GM23248 (cell line): Measurements from ENCODE around the gene RASSF5. TPM values are rescaled to one million over a fixed set of nuclear protein-coding genes. Genes with fewer than 3 reads are reported as not detected.
A peak's percentile ranks its signal among the peaks of the same experiment; 100 is the strongest.

Experiments used
- DNase-seq: peaks from one replicate; pipeline ENCODE4 v3.0.0-alpha.2; 2015
- H2AFZ ChIP-seq: fragments of 200-600 bp; sonication (generic); 2 replicates; pipeline ENCODE4 v1.6.1; 2016; ENCODE audit warnings: antibody characterized with exemption
- H3F3A ChIP-seq: fragments of 200-600 bp; sonication (generic); 2 replicates; pipeline ENCODE4 v1.6.1; 2016; ENCODE audit warnings: mild to moderate bottlenecking, antibody characterized with exemption, mixed run types; ENCODE audit not compliant: insufficient read depth
- H3K27ac ChIP-seq: fragments of 200-600 bp; sonication (generic); 2 replicates; pipeline ENCODE4 v1.5.1; 2016; ENCODE audit warnings: mild to moderate bottlenecking
- H3K27me3 ChIP-seq: fragments of 200-600 bp; sonication (generic); replicated peaks from 2 replicates; pipeline ENCODE4 v1.6.1; 2016; ENCODE audit warnings: mild to moderate bottlenecking; ENCODE audit not compliant: insufficient read depth
- H3K36me3 ChIP-seq: fragments of 200-600 bp; sonication (generic); 2 replicates; pipeline ENCODE4 v1.6.1; 2016; ENCODE audit warnings: low read depth, mild to moderate bottlenecking
- H3K4me1 ChIP-seq: fragments of 200-600 bp; sonication (generic); 2 replicates; pipeline ENCODE4 v1.6.1; 2016; ENCODE audit warnings: mild to moderate bottlenecking; ENCODE audit not compliant: insufficient read depth
- H3K4me2 ChIP-seq: fragments of 200-600 bp; sonication (generic); one replicate; pipeline ENCODE4 v1.6.1; 2016; ENCODE audit warnings: mild to moderate bottlenecking; ENCODE audit not compliant: unreplicated experiment
- H3K4me3 ChIP-seq: fragments of 200-600 bp; sonication (generic); 2 replicates; pipeline ENCODE4 v1.5.1; 2016; ENCODE audit warnings: mild to moderate bottlenecking
- H3K79me2 ChIP-seq: fragments of 200-600 bp; sonication (generic); 2 replicates; pipeline ENCODE4 v1.6.1; 2016; ENCODE audit warnings: mild to moderate bottlenecking; ENCODE audit not compliant: insufficient read depth
- H3K9ac ChIP-seq: fragments of 200-600 bp; sonication (generic); 2 replicates; pipeline ENCODE4 v1.6.1; 2016; ENCODE audit warnings: mild to moderate bottlenecking
- H3K9me2 ChIP-seq: fragments of 200-600 bp; sonication (generic); 2 replicates; pipeline ENCODE4 v1.6.1; 2016; ENCODE audit warnings: mixed run types, mild to moderate bottlenecking, moderate library complexity; ENCODE audit not compliant: insufficient read depth
- H3K9me3 ChIP-seq: fragments of 200-600 bp; sonication (generic); one replicate; pipeline ENCODE4 v1.6.1; 2017; ENCODE audit warnings: low read depth
- H4K20me1 ChIP-seq: fragments of 200-600 bp; sonication (generic); 2 replicates; pipeline ENCODE4 v1.6.0; 2016; ENCODE audit not compliant: insufficient read depth
- EZH2 ChIP-seq: fragments of 200-600 bp; sonication (generic); IDR thresholded peaks from 2 replicates; pipeline ENCODE4 v1.6.1; 2018; ENCODE audit warnings: antibody characterized with exemption, mild to moderate bottlenecking; ENCODE audit not compliant: insufficient read depth, poor library complexity, severe bottlenecking
- EZH2phosphoT487 ChIP-seq: fragments of 200-600 bp; sonication (generic); IDR thresholded peaks from 2 replicates; pipeline ENCODE4 v1.6.1; 2018; ENCODE audit warnings: antibody characterized with exemption, moderate library complexity, mild to moderate bottlenecking, low read depth; ENCODE audit not compliant: insufficient read depth
- WGBS, 2 experiments: methylation state at CpG; one replicate each; pipeline ENCODE4 v1.1.6; 2015 to 2017; ENCODE audit warnings: low lambda C conversion rate in 2 of 2, low coverage in 1 of 2; ENCODE audit errors: missing lambda C conversion rate in 2 of 2; 5-methylcytosine and 5-hydroxymethylcytosine counted together
- in situ Hi-C: fragments of 300-500 bp; cut with MboI; formaldehyde crosslinking; loops from 2 replicates; pipeline ENCODE4 v1.15.0; 2020
- polyA plus RNA-seq: library from polyadenylated mRNA; unstranded; fragments of >200 nt; fragmentation: Nextera tagmentation; extraction: Ambion mirVana; gene quantifications from 2 replicates; pipeline ENCODE4 v1.2.1, GENCODE V29; 2016
- total RNA-seq: library from RNA; depleted of rRNA; stranded (reverse); fragments of >200 nt; shearing (Covaris generic); gene quantifications from 2 replicates; pipeline ENCODE4 v1.2.3, GENCODE V29; 2014; rRNA removed

Gene RASSF5
- total RNA-seq (0.22 and 0.89 TPM in 2 replicates), polyA plus RNA-seq (0.28 and 0.48 TPM in 2 replicates)

- peak; percentile 77 for DNase-seq
- Histone ChIP-seq H3K27me3 (no peaks in the 10 kb centered on the region), H3K9ac (peak within 1 kb of the TSS; percentile 49), H3K36me3 (no peaks in the 10 kb centered on the region), H3K4me2 (peak within 1 kb of the TSS; percentile 73), H3K79me2 (no peaks in the 10 kb centered on the region), H3K27ac (no peak within 1 kb of the TSS), H3F3A (peaks cover 36% of the 10 kb centered on the region), H4K20me1 (no peaks in the 10 kb centered on the region), H2AFZ (peak within 1 kb of the TSS; percentile 71), H3K4me3 (peak within 1 kb of the TSS; percentile 77), H3K4me1 (peaks cover 29% of the 10 kb centered on the region), H3K9me2 (no peaks in the 10 kb centered on the region), H3K9me3 (no peaks in the 10 kb centered on the region)
- WGBS, 2 experiments: 2 to 3% methylated on average over 38 to 86 of the region's 97 CpGs
- in situ Hi-C loops: loop anchor here (10.0 kb wide), 1 partner anchor 77 kb away; no protein-coding TSS in a partner anchor
- no peak for TF ChIP-seq EZH2phosphoT487
- TF ChIP-seq EZH2: no peak
Observed at GRCh38 chr1:206507284-206508129, at the start of gene RASSF5. RASSF5 (plus strand) TSS chr1:206507531; CDS start chr1:206507603, 72 bp downstream.

- Histone ChIP-seq H4K20me1 (no peaks in the 10 kb centered on the region), H3K9me2 (no peaks in the 10 kb centered on the region), H3F3A (peaks cover 35% of the 10 kb centered on the region), H3K79me2 (no peaks in the 10 kb centered on the region), H3K4me3 (no peak overlapping the region), H3K4me2 (no peak overlapping the region), H2AFZ (no peak overlapping the region), H3K4me1 (peaks cover 33% of the 10 kb centered on the region), H3K27ac (no peak overlapping the region), H3K9ac (no peak overlapping the region), H3K36me3 (peaks cover 18% of the 10 kb centered on the region), H3K27me3 (no peaks in the 10 kb centered on the region), H3K9me3 (no peaks in the 10 kb centered on the region)
- WGBS, 2 experiments: 94 to 98% methylated on average over 4 of the region's 4 CpGs
- in situ Hi-C loops: no loop called here
- DNase-seq: no peak
- no peak for TF ChIP-seq EZH2
- no peak for TF ChIP-seq EZH2phosphoT487
Observed at GRCh38 chr1:206459703-206460102, 47.6 kb upstream of the RASSF5 start.

- no peak overlapping the region for H3K27ac ChIP-seq
- no peaks in the 10 kb centered on the region for H3K9me2 ChIP-seq
- 86 to 88% methylated on average over 17 of the region's 17 CpGs for WGBS, 2 experiments
- no peak overlapping the region for H3K4me2 ChIP-seq
- no peaks in the 10 kb centered on the region for H3K9me3 ChIP-seq
- H3K4me1 ChIP-seq: peaks cover 35% of the 10 kb centered on the region
- in situ Hi-C loops: no loop called here
- no peaks in the 10 kb centered on the region for H3K27me3 ChIP-seq
- no peak for DNase-seq
- H3F3A ChIP-seq: peaks cover 45% of the 10 kb centered on the region
- TF ChIP-seq EZH2 (no peak), EZH2phosphoT487 (no peak)
- H3K4me3 ChIP-seq: no peak overlapping the region
- H3K36me3 ChIP-seq: peaks cover 15% of the 10 kb centered on the region
- H4K20me1 ChIP-seq: no peaks in the 10 kb centered on the region
- H3K9ac ChIP-seq: no peak overlapping the region
- H3K79me2 ChIP-seq: no peaks in the 10 kb centered on the region
- no peak overlapping the region for H2AFZ ChIP-seq
Observed at GRCh38 chr1:206460836-206461426, 46.4 kb upstream of the RASSF5 start.

- TF ChIP-seq EZH2 (no peak), EZH2phosphoT487 (no peak)
- peak; percentile 77 for DNase-seq
Observed at GRCh38 chr1:206461602-206462455, 45.5 kb upstream of the RASSF5 start.

More at GRCh38 chr1:206461602-206462455, 45.5 kb upstream of the RASSF5 start:
- in situ Hi-C loops: no loop called here
- Histone ChIP-seq H4K20me1 (no peaks in the 10 kb centered on the region), H3K4me2 (no peak overlapping the region), H3K27ac (no peak overlapping the region), H2AFZ (no peak overlapping the region), H3K9me3 (no peaks in the 10 kb centered on the region), H3K4me3 (no peak overlapping the region), H3K27me3 (no peaks in the 10 kb centered on the region), H3F3A (peaks cover 37% of the 10 kb centered on the region), H3K36me3 (peaks cover 12% of the 10 kb centered on the region), H3K79me2 (no peaks in the 10 kb centered on the region), H3K4me1 (peaks cover 26% of the 10 kb centered on the region), H3K9ac (no peak overlapping the region), H3K9me2 (no peaks in the 10 kb centered on the region)
- 52 to 53% methylated on average over 9 of the region's 9 CpGs for WGBS, 2 experiments
